Nephron (organoid): ENCODE measurements around the gene PARD6G.
A peak's percentile ranks its signal among the peaks of the same experiment; 100 is the strongest.

ENCODE experiments used
- H3K27ac Mint-ChIP-seq, 3 experiments: 2 replicates each; pipeline ENCODE4 v1.8.0; 2020; ENCODE audit warnings: mixed read lengths in 3 of 3, mild to moderate bottlenecking in 2 of 3, moderate library complexity in 1 of 3
- H3K27me3 Mint-ChIP-seq: 2 replicates; pipeline ENCODE4 v1.8.0; 2021; ENCODE audit warnings: low read depth, mild to moderate bottlenecking, moderate library complexity, mixed read lengths
- H3K36me3 Mint-ChIP-seq: 2 replicates; pipeline ENCODE4 v1.8.0; 2020; ENCODE audit warnings: low read depth, mixed read lengths
- H3K4me1 Mint-ChIP-seq: 2 replicates; pipeline ENCODE4 v1.8.0; 2020; ENCODE audit warnings: mixed read lengths
- H3K4me3 Mint-ChIP-seq, 3 experiments: 2 replicates each; pipeline ENCODE4 v1.8.0; 2020; ENCODE audit warnings: mild to moderate bottlenecking in 3 of 3, mixed read lengths in 3 of 3, moderate library complexity in 2 of 3
- H3K9me3 Mint-ChIP-seq: 2 replicates; pipeline ENCODE4 v1.8.0; 2020; ENCODE audit warnings: mixed read lengths
- TF ChIP-seq, protein P1 (sequence below), 3 experiments: fragments of 200-600 bp; sonication (generic); IDR thresholded peaks; one replicate each; pipeline ENCODE4 v1.5.0; 2021; ENCODE audit warnings: antibody characterized with exemption in 3 of 3; ENCODE audit not compliant: unreplicated experiment in 3 of 3

The PARD6G gene

GRCh38 chr18:80161781-80162417, 85.4 kb downstream of the PARD6G start:
- Mint-ChIP-seq H3K27ac (no peak overlapping the region), H3K4me1 (no peaks in the 10 kb centered on the region), H3K36me3 (peaks cover 58% of the 10 kb centered on the region), H3K9me3 (peaks cover 15% of the 10 kb centered on the region), H3K27me3 (no peaks in the 10 kb centered on the region), H3K4me3 (no peak overlapping the region)
- TF ChIP-seq, protein P1, sequence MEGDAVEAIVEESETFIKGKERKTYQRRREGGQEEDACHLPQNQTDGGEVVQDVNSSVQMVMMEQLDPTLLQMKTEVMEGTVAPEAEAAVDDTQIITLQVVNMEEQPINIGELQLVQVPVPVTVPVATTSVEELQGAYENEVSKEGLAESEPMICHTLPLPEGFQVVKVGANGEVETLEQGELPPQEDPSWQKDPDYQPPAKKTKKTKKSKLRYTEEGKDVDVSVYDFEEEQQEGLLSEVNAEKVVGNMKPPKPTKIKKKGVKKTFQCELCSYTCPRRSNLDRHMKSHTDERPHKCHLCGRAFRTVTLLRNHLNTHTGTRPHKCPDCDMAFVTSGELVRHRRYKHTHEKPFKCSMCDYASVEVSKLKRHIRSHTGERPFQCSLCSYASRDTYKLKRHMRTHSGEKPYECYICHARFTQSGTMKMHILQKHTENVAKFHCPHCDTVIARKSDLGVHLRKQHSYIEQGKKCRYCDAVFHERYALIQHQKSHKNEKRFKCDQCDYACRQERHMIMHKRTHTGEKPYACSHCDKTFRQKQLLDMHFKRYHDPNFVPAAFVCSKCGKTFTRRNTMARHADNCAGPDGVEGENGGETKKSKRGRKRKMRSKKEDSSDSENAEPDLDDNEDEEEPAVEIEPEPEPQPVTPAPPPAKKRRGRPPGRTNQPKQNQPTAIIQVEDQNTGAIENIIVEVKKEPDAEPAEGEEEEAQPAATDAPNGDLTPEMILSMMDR (IDR thresholded peaks at IDR 0.05; ENCODE audit: unreplicated experiment in 3 of 3), result no peak

DNA sequence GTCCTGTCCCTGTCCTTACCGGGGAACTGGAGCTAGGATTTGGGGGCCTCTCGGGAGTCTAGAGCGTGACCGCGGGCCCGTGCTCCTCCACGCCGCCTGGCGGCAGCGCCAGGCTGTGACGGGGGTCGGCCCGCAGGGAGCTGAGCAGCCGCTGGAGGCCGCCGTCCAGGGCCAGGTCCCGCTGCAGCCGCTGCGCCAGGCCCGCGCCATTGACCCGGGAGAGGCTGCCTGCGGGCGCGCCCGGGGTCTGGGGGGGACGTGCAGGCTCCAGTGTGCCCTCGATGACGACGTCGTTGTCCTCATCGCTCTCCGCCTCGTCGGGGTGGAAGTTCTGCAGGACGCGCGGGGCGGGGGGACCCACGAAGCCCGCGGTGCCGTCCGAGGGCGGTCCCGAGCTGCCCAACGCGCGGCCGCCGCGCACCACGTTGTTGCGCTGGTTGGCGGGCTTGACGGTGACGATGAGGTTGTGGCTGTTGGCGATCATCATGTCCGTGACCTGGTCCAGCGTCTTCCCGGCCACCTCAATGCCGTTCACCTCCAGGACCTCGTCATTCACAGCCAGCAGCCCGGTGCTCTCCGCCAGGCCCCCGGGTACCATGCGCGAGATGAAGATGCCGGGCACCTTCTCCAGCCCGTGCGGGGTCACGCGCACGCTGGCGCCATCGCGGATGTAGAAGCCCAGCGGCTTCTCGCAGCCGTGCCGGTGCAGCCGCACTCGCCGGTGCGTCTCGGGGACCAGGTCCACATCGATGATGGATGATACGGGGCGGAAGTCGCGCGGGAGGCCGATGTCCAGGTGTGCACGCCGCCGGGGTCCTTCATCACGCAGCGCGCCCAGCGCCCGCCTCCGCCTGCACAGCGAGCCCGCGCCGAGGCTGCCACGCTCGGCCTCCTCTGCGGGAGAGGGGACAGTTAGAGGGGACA, 87.3 kb downstream of the PARD6G start:
- peaks cover 47% of the 10 kb centered on the region for H3K36me3 Mint-ChIP-seq
- H3K27ac Mint-ChIP-seq, result no peak overlapping the region
- H3K27me3 Mint-ChIP-seq, result no peaks in the 10 kb centered on the region
- TF ChIP-seq, protein P1 (IDR thresholded peaks at IDR 0.05; ENCODE audit: unreplicated experiment in 3 of 3), result no peak
- H3K4me3 Mint-ChIP-seq, result no peak overlapping the region
- H3K9me3 Mint-ChIP-seq, result peaks cover 11% of the 10 kb centered on the region
- H3K4me1 Mint-ChIP-seq, result no peaks in the 10 kb centered on the region

DNA sequence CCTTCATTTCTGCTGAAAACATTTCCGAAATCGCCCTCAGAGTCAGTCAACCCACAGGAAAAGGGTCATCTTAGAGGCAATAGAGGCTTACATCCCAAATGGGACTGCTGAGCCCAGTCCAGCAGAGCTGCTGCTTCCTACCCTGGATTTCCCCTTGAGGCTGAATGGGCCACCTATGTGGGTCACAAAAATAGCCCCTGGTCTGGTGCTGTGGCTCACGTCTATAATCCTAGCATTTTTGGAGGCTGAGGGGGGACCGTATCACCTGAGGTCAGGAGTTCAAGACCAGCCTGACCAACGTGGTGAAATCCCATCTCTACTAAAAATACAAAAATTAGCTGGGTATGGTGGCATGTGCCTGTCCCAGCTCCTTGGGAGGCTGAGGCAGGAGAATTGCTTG, 88.9 kb downstream of the PARD6G start:
- no peaks in the 10 kb centered on the region for H3K27me3 Mint-ChIP-seq
- H3K9me3 Mint-ChIP-seq, result no peaks in the 10 kb centered on the region
- H3K4me3 Mint-ChIP-seq, result no peak overlapping the region
- peaks cover 40% of the 10 kb centered on the region for H3K36me3 Mint-ChIP-seq
- H3K4me1 Mint-ChIP-seq, result no peaks in the 10 kb centered on the region
- TF ChIP-seq, protein P1 (IDR thresholded peaks at IDR 0.05; ENCODE audit: unreplicated experiment in 3 of 3), result no peak
- no peak overlapping the region for H3K27ac Mint-ChIP-seq

DNA sequence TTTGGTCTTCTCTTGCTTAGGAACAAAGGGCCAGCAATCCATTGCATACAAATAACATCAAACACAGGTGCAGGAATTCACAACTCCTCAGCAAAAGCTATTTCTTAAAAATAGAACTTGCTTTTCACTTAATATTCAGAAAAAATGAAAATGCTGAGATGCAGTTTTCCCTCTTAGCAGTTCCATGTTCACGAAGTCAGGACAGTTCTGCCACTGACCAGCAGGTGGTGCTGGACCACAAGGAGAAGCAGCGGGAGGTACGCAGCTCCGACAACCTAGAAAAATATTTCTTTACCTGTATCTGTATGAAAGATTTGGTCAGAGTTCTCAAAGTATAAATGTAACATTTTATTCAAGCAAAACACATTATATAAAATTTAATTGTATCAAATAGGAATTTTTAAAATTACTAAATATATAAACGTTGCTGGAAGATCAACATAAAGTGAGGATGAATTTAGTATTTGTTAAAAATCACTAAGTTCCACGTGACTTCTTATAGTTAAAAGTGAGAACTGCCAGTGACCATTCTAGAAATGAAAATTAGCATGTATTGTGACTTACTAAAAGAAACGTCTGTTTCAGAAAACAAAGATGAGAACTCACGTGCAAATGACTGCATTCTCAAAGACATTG, 89.5 kb downstream of the PARD6G start:
- Mint-ChIP-seq H3K27ac (no peak overlapping the region), H3K4me3 (no peak overlapping the region), H3K36me3 (peaks cover 35% of the 10 kb centered on the region), H3K27me3 (no peaks in the 10 kb centered on the region), H3K9me3 (no peaks in the 10 kb centered on the region), H3K4me1 (no peaks in the 10 kb centered on the region)
- TF ChIP-seq, protein P1 (IDR thresholded peaks at IDR 0.05; ENCODE audit: unreplicated experiment in 3 of 3), result peak; percentile 95 to 99 (median 98)

- TF ChIP-seq, protein P1 (IDR thresholded peaks at IDR 0.05; ENCODE audit: unreplicated experiment in 3 of 3), result peak in 2 of 3 experiments; percentile 26 to 35
- no peaks in the 10 kb centered on the region for H3K9me3 Mint-ChIP-seq
- no peak overlapping the region for H3K27ac Mint-ChIP-seq
- no peak overlapping the region for H3K4me3 Mint-ChIP-seq
- peaks cover 18% of the 10 kb centered on the region for H3K36me3 Mint-ChIP-seq
- H3K4me1 Mint-ChIP-seq, result no peaks in the 10 kb centered on the region
- H3K27me3 Mint-ChIP-seq, result no peaks in the 10 kb centered on the region
Measured at GRCh38 chr18:80154293-80154692, 93.0 kb downstream of the PARD6G start.
